IPS DF 19.7 (cell line): ENCODE measurements around the gene POLR3K.
"Not testable (repeated sequence)": the region's sequence is repeated elsewhere in the genome, so short reads cannot be mapped to it uniquely, and the experiment has no call there.

ENCODE experiments used
- DNase-seq: peaks from one replicate; pipeline ENCODE4 v3.0.0-alpha.2; 2013; ENCODE audit warnings: low read depth, low spot score

Gene POLR3K

GRCh38 chr16:63998-64913 is 10.8 kb upstream of the POLR3K start:
- DNase-seq, result no peak

- no peak for DNase-seq
Measured at GRCh38 chr16:63466-63865, 10.1 kb upstream of the POLR3K start.

GRCh38 chr16:62968-63391 is 9.6 kb upstream of the POLR3K start:
- no peak for DNase-seq

- no peak for DNase-seq
Measured at GRCh38 chr16:62283-62967, 9.0 kb upstream of the POLR3K start.

GRCh38 chr16:61879-62281 is 8.5 kb upstream of the POLR3K start:
- DNase-seq, result no peak

GRCh38 chr16:60929-61878 is 7.8 kb upstream of the POLR3K start:
- DNase-seq, result no peak

- no peak for DNase-seq
Measured at GRCh38 chr16:60166-60565, 6.8 kb upstream of the POLR3K start.

- no peak for DNase-seq
Measured at GRCh38 chr16:59440-60059, 6.1 kb upstream of the POLR3K start.

GRCh38 chr16:58491-59439 is 5.4 kb upstream of the POLR3K start:
- no peak for DNase-seq

- DNase-seq, result no peak
Measured at GRCh38 chr16:57711-58110, 4.3 kb upstream of the POLR3K start.

- no peak for DNase-seq
Measured at GRCh38 chr16:56231-56927, 3.0 kb upstream of the POLR3K start.

- no peak for DNase-seq
Measured at GRCh38 chr16:55571-56136, 2.2 kb upstream of the POLR3K start.

GRCh38 chr16:54237-54581 is 801 bp upstream of the POLR3K start:
- no peak for DNase-seq

- DNase-seq, result no peak
Measured at GRCh38 chr16:50769-51591, 2.4 kb downstream of the POLR3K start.

GRCh38 chr16:47234-47633 is 6.2 kb downstream of the POLR3K start:
- DNase-seq, result no peak

- DNase-seq, result not testable (repeated sequence)
Measured at GRCh38 chr16:46510-46909, 6.9 kb downstream of the POLR3K start.

- no peak for DNase-seq
Measured at GRCh38 chr16:45454-45853, 8.0 kb downstream of the POLR3K start.

- no peak for DNase-seq
Measured at GRCh38 chr16:44655-45054, 8.8 kb downstream of the POLR3K start.

- no peak for DNase-seq
Measured at GRCh38 chr16:43294-43693, 10.1 kb downstream of the POLR3K start.
